PFSK-1 (cell line): ENCODE results near the gene OSER1.

ENCODE experiments used
- POLR2AphosphoS5 ChIP-seq: IDR thresholded peaks from 2 replicates; pipeline ENCODE4 v1.6.1; 2012; ENCODE audit warnings: low read depth, mild to moderate bottlenecking, control low read depth, low read length, moderate library complexity
- SIN3A ChIP-seq: IDR thresholded peaks from 2 replicates; pipeline ENCODE4 v1.6.1; 2012; ENCODE audit warnings: mild to moderate bottlenecking, low read length, moderate library complexity, borderline replicate concordance; ENCODE audit not compliant: insufficient read depth
- TAF1 ChIP-seq: IDR thresholded peaks from 2 replicates; pipeline ENCODE4 v1.6.1; 2012; ENCODE audit warnings: low read length, control low read depth, borderline replicate concordance; ENCODE audit not compliant: insufficient read depth

DNA sequence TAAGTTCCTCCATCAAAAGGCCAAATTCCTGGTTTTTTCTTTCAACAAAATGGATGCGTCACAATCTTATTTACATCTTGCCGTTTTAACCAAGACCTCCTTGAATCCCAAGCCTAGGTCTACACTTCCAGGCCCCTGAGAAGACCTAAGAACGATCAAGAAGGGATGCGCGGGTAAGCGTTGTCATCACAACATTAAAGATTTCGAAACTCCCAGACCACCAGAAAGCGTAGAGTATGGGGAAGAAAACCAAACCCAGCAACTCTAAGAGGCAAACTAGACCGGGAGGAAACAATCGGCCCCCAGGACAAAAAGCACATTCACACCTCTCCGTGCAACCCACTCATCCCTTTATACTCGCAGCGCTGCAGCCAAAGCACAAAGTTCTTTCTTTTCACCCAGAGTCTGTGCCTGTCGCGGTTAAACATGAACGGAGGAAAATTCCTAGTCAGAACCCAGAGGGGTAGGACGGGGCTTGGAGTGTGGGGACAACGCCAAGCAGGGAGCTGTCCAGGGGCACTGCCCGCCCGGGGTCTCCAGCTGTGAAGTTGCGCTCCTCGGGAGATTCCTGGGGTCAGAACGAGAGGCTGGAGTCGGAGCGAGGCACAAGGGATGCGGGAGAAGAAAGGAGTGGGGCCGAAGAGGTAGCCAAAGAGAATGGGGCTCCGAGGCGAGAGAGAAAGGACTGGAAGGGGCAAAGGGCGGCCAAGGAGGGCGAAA, 725 bp downstream of the OSER1 start:
- no peak for TF ChIP-seq POLR2AphosphoS5
- TF ChIP-seq SIN3A, result no peak
- TF ChIP-seq TAF1, result no peak
